Neural cell (in vitro differentiated cells): ENCODE results near the gene PDXDC1.
"Not testable (repeated sequence)": the region's sequence is repeated elsewhere in the genome, so short reads cannot be mapped to it uniquely, and the experiment has no call there.

Experiments
- CTCF ChIP-seq: fragments of 450-650 bp; IDR thresholded peaks from 2 replicates; pipeline ENCODE4 v1.5.1; 2014; ENCODE audit warnings: antibody characterized with exemption, mild to moderate bottlenecking, moderate library complexity; ENCODE audit not compliant: poor library complexity, severe bottlenecking
- EP300 ChIP-seq: fragments of 450-650 bp; conservative IDR thresholded peaks from 2 replicates; pipeline ENCODE4 v1.6.1; 2014; ENCODE audit warnings: antibody characterized with exemption, mild to moderate bottlenecking, moderate library complexity; ENCODE audit not compliant: poor library complexity, severe bottlenecking
- EZH2 ChIP-seq: fragments of 200-600, 300-800 bp; shearing (Covaris generic), sonication (generic); IDR thresholded peaks from 2 replicates; pipeline ENCODE4 v1.6.1; 2014; ENCODE audit warnings: antibody characterized with exemption, low read length, borderline replicate concordance, mild to moderate bottlenecking; ENCODE audit not compliant: insufficient read depth, poor library complexity, severe bottlenecking
- POLR2AphosphoS5 ChIP-seq: IDR thresholded peaks from 2 replicates; pipeline ENCODE4 v1.6.1; 2012
- TF ChIP-seq, protein P1 (sequence below): IDR thresholded peaks from 2 replicates; pipeline ENCODE4 v1.6.1; 2012; ENCODE audit warnings: borderline replicate concordance

- not testable (repeated sequence) for TF ChIP-seq EZH2, CTCF, EP300, POLR2AphosphoS5
- TF ChIP-seq, protein P1, sequence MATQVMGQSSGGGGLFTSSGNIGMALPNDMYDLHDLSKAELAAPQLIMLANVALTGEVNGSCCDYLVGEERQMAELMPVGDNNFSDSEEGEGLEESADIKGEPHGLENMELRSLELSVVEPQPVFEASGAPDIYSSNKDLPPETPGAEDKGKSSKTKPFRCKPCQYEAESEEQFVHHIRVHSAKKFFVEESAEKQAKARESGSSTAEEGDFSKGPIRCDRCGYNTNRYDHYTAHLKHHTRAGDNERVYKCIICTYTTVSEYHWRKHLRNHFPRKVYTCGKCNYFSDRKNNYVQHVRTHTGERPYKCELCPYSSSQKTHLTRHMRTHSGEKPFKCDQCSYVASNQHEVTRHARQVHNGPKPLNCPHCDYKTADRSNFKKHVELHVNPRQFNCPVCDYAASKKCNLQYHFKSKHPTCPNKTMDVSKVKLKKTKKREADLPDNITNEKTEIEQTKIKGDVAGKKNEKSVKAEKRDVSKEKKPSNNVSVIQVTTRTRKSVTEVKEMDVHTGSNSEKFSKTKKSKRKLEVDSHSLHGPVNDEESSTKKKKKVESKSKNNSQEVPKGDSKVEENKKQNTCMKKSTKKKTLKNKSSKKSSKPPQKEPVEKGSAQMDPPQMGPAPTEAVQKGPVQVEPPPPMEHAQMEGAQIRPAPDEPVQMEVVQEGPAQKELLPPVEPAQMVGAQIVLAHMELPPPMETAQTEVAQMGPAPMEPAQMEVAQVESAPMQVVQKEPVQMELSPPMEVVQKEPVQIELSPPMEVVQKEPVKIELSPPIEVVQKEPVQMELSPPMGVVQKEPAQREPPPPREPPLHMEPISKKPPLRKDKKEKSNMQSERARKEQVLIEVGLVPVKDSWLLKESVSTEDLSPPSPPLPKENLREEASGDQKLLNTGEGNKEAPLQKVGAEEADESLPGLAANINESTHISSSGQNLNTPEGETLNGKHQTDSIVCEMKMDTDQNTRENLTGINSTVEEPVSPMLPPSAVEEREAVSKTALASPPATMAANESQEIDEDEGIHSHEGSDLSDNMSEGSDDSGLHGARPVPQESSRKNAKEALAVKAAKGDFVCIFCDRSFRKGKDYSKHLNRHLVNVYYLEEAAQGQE, result not testable (repeated sequence)
These were observed 87.4 kb downstream of the PDXDC1 start for GRCh38 chr16:15062085-15062810.
